GM10248 (cell line): ENCODE measurements around the gene MAGEA4.

ENCODE experiments used
- CTCF ChIA-PET: fragments of 300-600 bp; sonication (Branson Sonifier 250); formaldehyde crosslinking; extraction: SDS; loops from one replicate; lab custom pipeline; 2021; ENCODE audit warnings: antibody characterized with exemption; lab: Yijun Ruan, JAX
- POLR2A ChIA-PET: fragments of 350-650 bp; sonication (Branson Sonifier 250); formaldehyde crosslinking; extraction: SDS; loops from one replicate; lab custom pipeline; 2020; ENCODE audit warnings: antibody characterized with exemption; lab: Yijun Ruan, JAX
- DNase-seq: peaks from one replicate; pipeline ENCODE4 v3.0.0; 2012; ENCODE audit errors: extremely low spot score
- CTCF ChIP-seq: IDR thresholded peaks from 2 replicates; pipeline ENCODE4 v1.5.1; 2012; ENCODE audit warnings: mild to moderate bottlenecking, low read depth; ENCODE audit errors: extremely low read depth, missing control alignments, control extremely low read depth

MAGEA4 gene

GRCh38 chrX:151954730-151955129 lies 42.0 kb downstream of the MAGEA4 start:
- ChIA-PET CTCF (no interaction called here), POLR2A (no interaction called here)
- no peak for TF ChIP-seq CTCF
- DNase-seq = no peak

GRCh38 chrX:151958101-151958500 lies 45.4 kb downstream of the MAGEA4 start:
- DNase-seq = no peak
- ChIA-PET CTCF (no interaction called here), POLR2A (no interaction called here)
- TF ChIP-seq CTCF = no peak

GRCh38 chrX:151962034-151962433 lies 49.3 kb downstream of the MAGEA4 start:
- POLR2A ChIA-PET = no interaction called here
- CTCF ChIA-PET = no interaction called here
- no peak for DNase-seq
- no peak for TF ChIP-seq CTCF

GRCh38 chrX:151966236-151966635 lies 53.5 kb downstream of the MAGEA4 start:
- no peak for TF ChIP-seq CTCF
- ChIA-PET POLR2A (no interaction called here), CTCF (no interaction called here)

GRCh38 chrX:151970027-151970426 lies 57.3 kb downstream of the MAGEA4 start:
- no peak for DNase-seq
- ChIA-PET POLR2A (no interaction called here), CTCF (no interaction called here)
- TF ChIP-seq CTCF = no peak

More at GRCh38 chrX:151966236-151966635, 53.5 kb downstream of the MAGEA4 start:
- DNase-seq = no peak

GRCh38 chrX:151970661-151971060 lies 58.0 kb downstream of the MAGEA4 start:
- ChIA-PET POLR2A (no interaction called here), CTCF (no interaction called here)
- DNase-seq = no peak
- TF ChIP-seq CTCF = no peak
